ENCODE results near the gene ERP27.

- TF ChIP-seq CTCF (IDR thresholded peaks at IDR 0.05 in 8 of 11, conservative IDR thresholded peaks at IDR 0.05 in 3 of 11) (no peak), POLR2A (IDR thresholded peaks at IDR 0.05) (no peak)
These were observed 37.1 kb downstream of the ERP27 start for GRCh38 chr12:14901228-14901562.
